Stomach smooth muscle (tissue), 2 donors: ENCODE data around the gene KPNA4.
"Not testable (repeated sequence)": the region's sequence is repeated elsewhere in the genome, so short reads cannot be mapped to it uniquely, and the experiment has no call there.

ENCODE experiments used
- H3K27ac ChIP-seq: one replicate; pipeline ENCODE4 v1.7.0; 2013; ENCODE audit warnings: mild to moderate bottlenecking, low read length, inconsistent platforms
- H3K27me3 ChIP-seq, 2 donors: one replicate each; pipeline ENCODE4 v1.7.0; 2013; ENCODE audit warnings: low read length in 2 of 2; ENCODE audit not compliant: insufficient read depth in 2 of 2, control insufficient read depth in 1 of 2
- H3K36me3 ChIP-seq, 2 donors: one replicate each; pipeline ENCODE4 v1.7.0; 2013; ENCODE audit warnings: low read length in 2 of 2; ENCODE audit not compliant: control insufficient read depth in 2 of 2, insufficient read depth in 2 of 2
- H3K4me1 ChIP-seq: one replicate; pipeline ENCODE4 v1.7.0; 2013; ENCODE audit warnings: low read length; ENCODE audit not compliant: control insufficient read depth, insufficient read depth
- H3K4me3 ChIP-seq, 2 donors: one replicate each; pipeline ENCODE4 v1.7.0; 2013; ENCODE audit warnings: low read length in 2 of 2
- H3K9ac ChIP-seq, 2 donors: one replicate each; pipeline ENCODE4 v1.7.0; 2013; ENCODE audit warnings: low read length in 2 of 2, mild to moderate bottlenecking in 1 of 2
- H3K9me3 ChIP-seq, 2 donors: one replicate each; pipeline ENCODE4 v1.7.0; 2013; ENCODE audit warnings: low read length in 2 of 2; ENCODE audit not compliant: control insufficient read depth in 2 of 2
- donor health status: healthy.
- donor health status: Pancreatic carcinoma.

KPNA4 gene

DNA sequence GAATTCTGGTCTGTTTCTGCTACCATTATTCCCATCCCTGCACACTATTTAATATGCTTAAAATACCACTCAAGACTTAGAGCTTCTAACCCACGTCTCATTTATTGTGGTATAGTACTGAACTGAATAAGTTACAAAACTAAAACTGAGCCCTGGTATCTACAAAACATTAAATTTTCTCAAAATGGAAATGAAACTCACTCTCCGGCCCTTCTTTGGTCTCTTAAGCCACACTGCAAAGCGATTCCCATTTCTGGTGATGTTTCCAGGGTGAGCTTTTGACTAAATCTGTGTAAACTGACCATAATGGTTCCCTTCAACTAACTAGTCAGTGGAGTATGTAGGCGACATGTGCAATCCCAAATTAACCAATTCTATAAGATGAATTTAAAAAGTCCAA is 18.6 kb downstream of the KPNA4 start:
- Histone ChIP-seq H3K4me1 (peaks cover under 1% of the 10 kb centered on the region), H3K9me3 (no peaks in the 10 kb centered on the region), H3K36me3 (no peaks in the 10 kb centered on the region), H3K4me3 (no peak overlapping the region), H3K27me3 (no peaks in the 10 kb centered on the region), H3K9ac (no peak overlapping the region), H3K27ac (no peak overlapping the region)

DNA sequence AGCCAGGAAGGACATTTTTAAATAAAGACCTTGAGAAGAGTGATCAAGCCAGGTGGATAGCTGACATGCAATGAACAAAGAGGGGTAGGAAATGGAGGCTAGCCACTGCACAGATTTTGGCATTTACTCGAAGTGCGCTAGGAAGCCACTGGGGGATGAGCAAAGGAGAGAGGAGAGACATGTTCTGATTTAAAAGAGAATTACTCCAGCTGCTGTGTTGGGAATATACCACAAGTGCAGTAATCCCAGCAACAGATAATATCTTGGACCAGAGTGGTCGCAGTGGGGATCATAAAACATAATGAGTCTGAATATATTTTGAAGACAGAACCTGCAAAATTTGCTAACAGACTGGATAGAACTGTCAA is 19.9 kb downstream of the KPNA4 start:
- peaks cover 3% of the 10 kb centered on the region for H3K4me1 ChIP-seq
- no peaks in the 10 kb centered on the region for H3K36me3 ChIP-seq

DNA sequence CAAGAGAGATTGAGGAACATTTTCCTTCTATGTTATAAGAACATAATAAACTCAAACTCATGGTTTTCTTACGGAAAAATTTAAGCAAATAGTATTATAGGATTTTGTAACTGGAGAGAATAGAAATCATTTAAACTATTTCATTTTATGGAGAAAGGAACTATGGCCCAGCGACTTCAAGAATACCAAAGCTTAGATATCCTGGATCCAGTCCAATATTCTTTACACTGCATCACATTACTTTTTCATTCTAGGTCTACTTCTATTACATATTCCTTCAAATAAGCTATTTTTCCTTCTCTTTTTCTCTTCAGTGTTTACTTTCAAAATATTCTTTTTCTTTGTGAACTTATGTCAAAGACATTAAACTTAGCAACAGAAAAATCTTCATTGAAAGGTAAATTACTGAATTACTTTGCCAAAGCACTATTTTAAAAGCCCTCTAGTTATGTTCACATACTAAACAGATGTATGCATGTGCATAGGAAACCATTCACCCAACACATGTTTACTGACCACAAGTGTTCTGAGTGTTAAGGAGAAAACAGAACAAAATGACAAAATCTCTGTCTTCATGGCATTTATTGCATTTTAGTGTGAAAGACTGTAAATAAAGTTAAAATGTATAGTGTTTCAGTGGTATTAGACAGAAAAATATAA is 20.4 kb downstream of the KPNA4 start:
- H3K4me3 ChIP-seq: no peak overlapping the region
- H3K4me1 ChIP-seq: peaks cover 3% of the 10 kb centered on the region
- H3K27me3 ChIP-seq: no peaks in the 10 kb centered on the region
- no peak overlapping the region for H3K27ac ChIP-seq
- H3K36me3 ChIP-seq: no peaks in the 10 kb centered on the region
- H3K9me3 ChIP-seq: no peaks in the 10 kb centered on the region
- H3K9ac ChIP-seq: no peak overlapping the region

More for the DNA sequence above, 19.9 kb downstream of the KPNA4 start:
- no peak overlapping the region for H3K27ac ChIP-seq
- no peak overlapping the region for H3K4me3 ChIP-seq
- no peak overlapping the region for H3K9ac ChIP-seq
- H3K9me3 ChIP-seq: no peaks in the 10 kb centered on the region
- no peaks in the 10 kb centered on the region for H3K27me3 ChIP-seq

DNA sequence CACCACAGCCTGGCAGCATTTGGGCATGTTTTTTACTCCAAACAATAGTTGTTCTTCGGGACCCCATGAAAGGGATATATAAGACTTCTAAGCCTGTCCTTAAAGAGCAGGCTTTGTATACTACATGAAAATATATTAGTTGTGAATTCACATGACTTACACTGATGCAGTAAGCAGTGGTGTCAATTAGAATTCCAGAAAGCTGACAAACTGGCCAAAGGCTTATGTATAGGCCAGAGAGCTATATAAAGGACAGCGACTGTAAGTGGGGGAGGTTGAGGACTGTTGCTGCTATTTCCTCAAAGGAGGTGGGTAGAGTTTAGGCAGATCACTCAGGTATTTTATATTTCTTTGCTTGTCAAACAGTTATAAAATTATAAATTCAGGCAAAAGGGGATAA is 24.8 kb downstream of the KPNA4 start:
- H3K36me3 ChIP-seq: no peaks in the 10 kb centered on the region

DNA sequence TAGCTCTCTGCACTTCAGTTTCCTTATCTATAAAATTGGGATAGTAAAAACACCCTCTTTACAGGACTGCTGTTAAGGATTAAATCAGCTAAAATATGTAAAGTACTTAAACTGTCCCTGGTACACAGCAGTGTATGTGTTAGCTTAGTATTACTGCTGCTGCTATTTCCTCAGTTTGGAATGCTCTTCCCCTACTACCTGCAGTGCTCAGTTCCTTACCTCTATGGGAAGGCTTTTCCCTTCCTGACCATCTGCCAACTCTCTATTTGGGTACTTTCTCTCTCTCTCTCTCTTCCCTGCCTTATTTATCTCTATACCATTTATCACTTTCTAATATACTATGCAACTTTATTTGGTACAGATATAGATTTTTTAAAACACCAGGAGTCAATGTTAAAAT is 26.5 kb downstream of the KPNA4 start:
- Histone ChIP-seq H3K27me3 (no peaks in the 10 kb centered on the region), H3K36me3 (no peaks in the 10 kb centered on the region), H3K4me3 (no peak overlapping the region), H3K4me1 (peaks cover 3% of the 10 kb centered on the region), H3K27ac (no peak overlapping the region), H3K9me3 (no peaks in the 10 kb centered on the region), H3K9ac (no peak overlapping the region)

More for the DNA sequence above, 24.8 kb downstream of the KPNA4 start:
- Histone ChIP-seq H3K27me3 (no peaks in the 10 kb centered on the region), H3K4me3 (no peak overlapping the region), H3K4me1 (peaks cover 3% of the 10 kb centered on the region), H3K27ac (no peak overlapping the region), H3K9ac (no peak overlapping the region), H3K9me3 (no peaks in the 10 kb centered on the region)

DNA sequence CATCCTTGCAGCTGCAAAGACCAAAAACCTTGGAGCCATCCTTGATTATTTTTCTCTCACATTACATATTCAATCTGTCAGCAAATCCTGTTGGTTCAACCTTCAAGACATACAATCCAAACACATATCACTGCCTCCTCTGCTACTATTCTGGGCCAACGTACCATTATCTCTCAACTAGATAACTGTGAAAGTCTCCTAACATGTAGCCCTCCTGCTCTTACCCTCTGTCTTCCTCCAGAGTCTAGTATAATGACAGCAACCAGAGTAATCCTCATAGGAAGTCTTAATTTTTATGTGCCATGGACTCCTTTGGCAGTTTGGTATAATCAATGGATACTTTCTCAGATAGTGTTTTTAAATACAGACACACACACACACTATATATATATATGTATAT is 27.6 kb downstream of the KPNA4 start:
- no peaks in the 10 kb centered on the region for H3K36me3 ChIP-seq
- H3K4me3 ChIP-seq: no peak overlapping the region
- H3K4me1 ChIP-seq: peaks cover 3% of the 10 kb centered on the region
- H3K9me3 ChIP-seq: no peaks in the 10 kb centered on the region
- no peak overlapping the region for H3K9ac ChIP-seq
- H3K27ac ChIP-seq: no peak overlapping the region
- no peaks in the 10 kb centered on the region for H3K27me3 ChIP-seq

DNA sequence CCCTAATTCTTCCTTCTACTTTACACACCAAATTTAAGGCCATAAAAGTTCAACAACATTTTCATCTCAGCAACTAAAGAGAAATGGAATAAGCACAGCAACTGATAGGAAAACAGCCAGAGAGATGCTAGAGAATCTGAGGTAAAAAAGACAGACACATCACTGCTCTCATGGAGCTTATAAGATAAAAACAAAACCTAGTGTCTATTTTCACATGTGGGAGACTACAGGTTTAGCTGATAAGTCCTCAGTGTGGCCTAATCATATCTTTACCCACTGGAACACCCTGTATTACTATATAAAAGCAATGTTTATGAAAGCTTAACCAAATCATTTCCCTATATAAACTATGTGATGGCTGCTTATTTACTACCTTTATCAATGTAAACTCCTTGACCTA is 33.0 kb downstream of the KPNA4 start:
- H3K4me3 ChIP-seq: no peak overlapping the region
- no peak overlapping the region for H3K9ac ChIP-seq
- no peak overlapping the region for H3K27ac ChIP-seq
- H3K27me3 ChIP-seq: no peaks in the 10 kb centered on the region
- no peaks in the 10 kb centered on the region for H3K4me1 ChIP-seq
- peaks cover 8 to 24% of the 10 kb centered on the region in 2 donors for H3K36me3 ChIP-seq
- H3K9me3 ChIP-seq: no peaks in the 10 kb centered on the region

DNA sequence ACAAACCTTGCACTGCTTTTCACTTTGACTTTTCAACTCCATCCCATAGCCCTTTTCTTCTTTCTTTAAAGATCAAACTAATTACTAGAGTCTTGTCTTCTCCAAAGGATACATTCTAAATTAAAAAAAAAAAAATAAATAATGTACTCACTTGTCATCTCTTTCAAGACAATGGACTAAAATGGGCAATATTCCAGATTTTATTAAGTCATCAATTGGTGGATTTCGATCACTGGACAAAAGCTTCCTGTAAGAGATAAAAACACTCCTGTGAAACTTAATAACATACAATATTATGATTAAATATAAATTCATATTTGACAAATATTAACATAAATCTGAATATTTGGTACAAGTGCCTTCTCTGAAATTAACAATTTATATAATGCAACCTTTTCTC is 34.1 kb downstream of the KPNA4 start:
- H3K9ac ChIP-seq: no peak overlapping the region
- H3K27ac ChIP-seq: no peak overlapping the region
- peaks cover 10 to 33% of the 10 kb centered on the region in 2 donors for H3K36me3 ChIP-seq
- no peak overlapping the region for H3K4me3 ChIP-seq
- H3K9me3 ChIP-seq: no peaks in the 10 kb centered on the region
- no peaks in the 10 kb centered on the region for H3K27me3 ChIP-seq
- H3K4me1 ChIP-seq: no peaks in the 10 kb centered on the region

DNA sequence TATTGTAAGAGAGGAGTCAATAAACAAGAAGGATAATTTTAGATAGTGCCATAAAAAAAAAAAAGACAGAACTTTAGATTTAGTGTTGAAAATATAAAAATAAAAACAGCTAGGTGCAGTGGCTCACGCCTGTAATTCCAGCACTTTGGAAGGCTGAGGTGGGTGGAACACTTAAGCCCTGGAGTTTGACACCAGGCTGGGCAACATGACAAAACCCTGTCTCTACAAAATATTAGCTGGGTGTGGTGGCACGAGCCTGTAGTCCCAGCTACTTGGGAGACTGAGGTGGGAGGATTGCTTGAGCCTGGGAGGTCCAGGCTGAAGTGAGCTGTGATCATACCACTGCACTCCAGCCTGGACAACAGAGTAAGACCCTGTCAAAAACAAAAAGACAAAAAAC is 49.0 kb downstream of the KPNA4 start:
- not testable (repeated sequence) for H3K4me3 ChIP-seq, H3K9me3 ChIP-seq, H3K4me1 ChIP-seq, H3K27ac ChIP-seq, H3K9ac ChIP-seq, H3K27me3 ChIP-seq
- peaks cover 28 to 38% of the 10 kb centered on the region in 2 donors for H3K36me3 ChIP-seq

DNA sequence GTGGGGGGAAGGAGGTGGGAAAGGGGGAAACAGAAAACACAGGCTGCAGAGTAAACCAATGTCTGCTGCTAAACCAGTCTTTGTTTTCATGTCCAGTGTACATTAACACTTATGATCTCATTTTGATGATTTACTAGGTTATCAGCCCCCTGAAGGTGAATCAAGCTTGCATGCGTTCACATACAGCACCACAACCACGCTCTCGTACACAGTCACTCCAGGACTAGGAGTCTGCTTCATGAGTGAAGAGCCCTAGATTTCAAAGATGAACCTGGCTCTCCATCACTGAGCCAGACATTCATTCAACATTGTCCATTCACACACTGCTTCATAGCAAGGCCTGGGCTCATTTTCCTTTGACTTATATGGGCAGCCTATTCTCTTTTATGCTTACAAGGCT is 64.0 kb downstream of the KPNA4 start:
- Histone ChIP-seq H3K4me3 (no peak overlapping the region), H3K9me3 (no peaks in the 10 kb centered on the region), H3K27ac (no peak overlapping the region), H3K27me3 (no peaks in the 10 kb centered on the region), H3K4me1 (no peaks in the 10 kb centered on the region), H3K36me3 (peaks cover 12 to 20% of the 10 kb centered on the region in 2 donors), H3K9ac (no peak overlapping the region)

DNA sequence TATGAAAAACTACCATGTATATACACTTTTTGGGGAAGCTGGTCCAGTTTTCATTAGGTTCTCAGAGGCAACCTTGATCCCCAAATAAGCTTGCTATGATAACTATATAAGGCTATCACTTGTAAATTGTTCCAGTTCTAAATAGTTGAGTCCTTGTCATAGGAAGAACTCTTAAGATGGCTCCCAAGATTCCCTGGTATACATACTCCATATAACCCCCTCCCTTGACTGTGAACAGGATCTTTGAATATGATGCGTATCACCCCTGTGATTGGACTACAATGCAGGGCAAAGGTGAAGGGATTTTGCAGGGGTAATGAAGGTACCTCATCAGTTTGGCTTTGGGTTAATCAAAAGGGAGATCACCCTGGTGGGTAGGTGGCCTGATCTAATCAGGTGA is 67.2 kb downstream of the KPNA4 start:
- peaks cover 9 to 13% of the 10 kb centered on the region in 2 donors for H3K36me3 ChIP-seq
- no peak overlapping the region for H3K4me3 ChIP-seq
- H3K4me1 ChIP-seq: no peaks in the 10 kb centered on the region
- no peaks in the 10 kb centered on the region for H3K27me3 ChIP-seq
- no peak overlapping the region for H3K27ac ChIP-seq
- no peak overlapping the region for H3K9ac ChIP-seq
- H3K9me3 ChIP-seq: no peaks in the 10 kb centered on the region
